GM18858 (cell line): Measurements from ENCODE around the gene SERPINA5.
"Not testable (repeated sequence)": the region's sequence is repeated elsewhere in the genome, so short reads cannot be mapped to it uniquely, and the experiment has no call there.

Experiments used
- ATAC-seq: cut with Tn5 transposase; IDR thresholded peaks from one replicate; pipeline ENCODE4 v1.9.1; 2021; ENCODE audit not compliant: unreplicated experiment

The SERPINA5 gene

DNA sequence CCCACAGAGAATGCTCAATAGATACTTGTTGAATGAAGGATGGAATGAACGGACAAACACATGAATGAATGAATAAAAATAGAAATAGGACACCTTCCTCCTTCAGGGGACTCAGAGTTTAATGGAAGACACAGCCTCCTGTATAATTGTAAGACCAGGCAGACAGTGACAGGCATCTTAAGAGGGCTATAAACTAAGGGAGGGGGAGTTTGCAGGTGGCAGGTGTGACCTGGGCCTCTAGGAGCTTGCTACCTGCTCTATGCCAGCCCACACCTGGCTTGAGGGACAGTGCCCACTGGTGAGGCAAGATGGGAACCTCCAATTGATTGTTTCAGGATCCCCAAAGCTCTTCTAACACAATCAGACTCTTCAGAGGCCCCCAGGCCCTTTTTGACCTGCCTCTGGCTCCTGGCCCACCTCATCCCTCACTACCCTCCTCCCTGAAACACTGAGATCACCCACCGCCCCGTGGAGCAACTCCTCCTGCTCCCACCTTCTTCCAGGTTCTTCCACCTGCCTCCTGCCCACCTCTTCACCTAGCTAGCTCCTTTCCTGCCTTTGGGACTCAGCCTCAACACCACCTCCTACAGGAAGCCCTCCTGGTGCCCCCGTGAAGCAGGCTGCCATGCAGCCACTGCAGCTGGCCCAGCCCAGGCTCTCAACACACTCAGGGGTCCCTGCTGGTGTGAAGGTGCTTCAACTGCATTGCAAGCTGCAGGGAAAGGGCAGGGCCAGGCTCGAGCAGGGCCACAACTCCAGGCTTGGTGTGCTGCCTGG, 40.3 kb downstream of the SERPINA5 start:
- ATAC-seq, result no peak

DNA sequence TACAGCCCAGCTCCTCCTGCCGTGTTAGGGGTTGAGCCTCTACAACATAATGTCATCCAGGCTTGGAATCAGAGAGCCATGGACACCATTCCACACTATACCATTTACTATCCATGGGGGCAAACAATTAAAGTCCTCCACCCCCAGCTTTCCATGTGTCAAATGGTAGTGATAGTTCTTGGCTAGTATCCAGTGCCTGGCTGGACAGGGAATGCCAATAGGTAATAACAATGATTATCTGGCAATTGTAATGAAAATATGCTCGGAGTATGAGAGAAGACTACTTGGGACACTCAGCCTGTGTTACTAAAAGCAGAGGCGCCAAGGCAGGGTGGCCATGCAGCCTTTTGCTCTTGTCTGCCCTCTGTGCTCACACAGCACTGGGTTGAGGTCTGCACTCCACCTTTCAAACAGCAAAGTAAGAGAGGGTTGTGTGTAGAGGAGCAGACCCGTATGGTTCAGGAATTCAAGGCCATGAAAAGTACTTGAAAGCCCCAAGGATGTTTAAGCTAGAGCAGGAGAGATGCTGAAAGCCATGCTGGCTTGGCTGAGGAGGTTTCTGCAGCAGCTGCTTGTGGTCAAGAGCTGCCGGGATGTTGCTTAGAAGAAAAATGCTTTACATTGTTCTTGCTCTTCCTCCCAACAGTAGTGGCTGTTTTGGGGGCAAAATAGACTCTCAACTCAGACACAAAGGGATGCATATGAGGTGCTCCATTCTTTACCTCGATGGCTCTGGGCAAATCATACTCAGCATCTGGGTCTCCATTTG, 41.6 kb downstream of the SERPINA5 start:
- ATAC-seq, result no peak

- no peak for ATAC-seq
These were observed 42.2 kb downstream of the SERPINA5 start for GRCh38 chr14:94623422-94623809.

- ATAC-seq, result no peak
These were observed 42.8 kb downstream of the SERPINA5 start for GRCh38 chr14:94623856-94624499.

DNA sequence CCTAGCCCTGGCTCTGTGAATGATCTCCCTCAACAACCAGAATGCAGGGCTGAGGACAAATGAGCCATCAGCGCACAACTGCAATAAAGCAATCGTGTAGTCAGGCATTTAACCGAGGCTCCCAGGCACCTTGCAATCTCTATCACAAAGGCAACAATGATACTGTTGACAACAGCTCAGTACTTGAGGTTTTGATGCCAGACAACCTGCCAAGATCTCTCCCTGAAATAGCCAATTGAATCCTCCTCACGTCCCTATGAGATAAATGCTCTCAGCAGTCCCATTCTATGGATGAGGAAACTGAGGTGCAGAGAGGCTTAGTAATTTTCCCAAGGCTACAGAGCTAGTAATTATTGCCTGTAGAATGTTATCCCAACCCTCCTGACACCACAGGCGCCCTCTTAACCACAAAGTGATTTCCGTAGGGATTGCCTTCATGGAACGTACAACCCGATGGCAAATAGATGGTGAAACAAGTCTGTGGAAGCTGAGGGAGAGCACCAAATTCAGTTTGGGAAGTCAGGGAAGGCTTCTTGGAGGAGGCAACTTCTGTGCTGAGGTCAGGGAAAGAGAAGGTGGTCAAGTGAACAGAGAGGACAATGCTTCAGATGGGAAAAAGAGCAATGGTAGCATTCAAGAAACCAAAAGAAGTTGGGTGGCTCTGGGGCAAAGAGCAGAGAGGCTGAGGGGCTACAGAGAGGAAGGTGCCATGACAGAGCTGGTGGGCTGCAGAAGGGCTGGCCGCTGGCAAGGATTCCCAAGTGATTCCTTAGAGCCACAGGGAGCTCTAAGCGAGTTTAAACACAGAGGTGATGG, 43.5 kb downstream of the SERPINA5 start:
- ATAC-seq, result no peak

- ATAC-seq, result no peak
These were observed 44.1 kb downstream of the SERPINA5 start for GRCh38 chr14:94625353-94625635.

DNA sequence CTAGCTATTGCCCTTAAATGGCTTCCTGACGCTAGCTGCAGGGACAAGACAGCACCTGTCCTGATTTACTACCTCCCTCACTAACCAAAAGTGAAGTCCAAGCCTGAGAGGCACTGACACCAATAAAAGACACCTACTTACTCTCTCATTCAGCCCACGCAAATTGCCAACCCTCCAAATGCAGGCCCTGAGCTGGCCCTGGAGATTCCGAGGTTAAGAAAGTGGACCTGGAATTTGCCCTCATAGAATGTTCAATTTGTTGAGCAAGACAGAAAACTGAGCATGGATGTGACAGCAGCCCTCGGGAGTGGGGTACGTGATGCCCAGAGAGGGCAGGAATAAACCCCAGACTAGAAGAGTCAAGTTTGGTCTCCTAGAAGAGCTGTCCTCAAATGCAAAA, 47.4 kb downstream of the SERPINA5 start:
- no peak for ATAC-seq

GRCh38 chr14:94630396-94630795, 49.2 kb downstream of the SERPINA5 start:
- ATAC-seq, result no peak

GRCh38 chr14:94631050-94631449, 49.8 kb downstream of the SERPINA5 start:
- ATAC-seq, result no peak

DNA sequence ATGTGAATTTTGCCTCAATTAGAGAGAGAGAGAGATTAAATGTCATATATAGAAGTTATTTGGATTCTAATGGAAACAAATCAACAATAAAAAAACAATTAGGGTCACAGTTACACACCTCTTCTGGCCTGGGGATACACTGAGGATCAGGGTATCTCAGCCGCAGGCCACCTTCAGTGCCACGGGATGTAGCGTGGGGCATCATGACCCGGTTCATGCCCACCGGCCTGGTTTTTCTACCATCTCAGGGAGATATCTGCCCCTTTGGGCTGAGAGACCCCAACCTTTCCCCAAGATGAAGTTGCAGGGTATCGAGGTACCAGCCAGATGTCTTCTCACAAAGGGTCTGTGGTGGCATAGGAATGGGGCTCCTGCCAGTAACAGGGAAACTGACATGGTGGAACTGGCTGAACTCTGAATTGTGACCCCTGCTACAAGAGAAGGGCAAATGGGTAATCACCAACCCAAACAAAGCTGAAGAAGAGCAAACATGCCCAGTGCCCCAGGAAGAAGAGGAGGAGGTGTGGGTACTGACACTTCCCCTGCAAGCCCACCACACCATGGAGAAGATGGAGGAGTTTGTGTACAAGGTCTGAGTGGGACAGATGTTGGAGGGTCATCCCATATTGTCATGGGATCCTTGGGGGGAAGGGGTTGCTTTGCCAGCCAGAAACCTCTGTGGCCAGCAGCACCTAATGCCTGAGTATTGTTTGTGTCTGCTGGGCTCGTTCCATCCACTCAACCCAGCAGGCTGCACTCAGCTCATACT, 50.5 kb downstream of the SERPINA5 start:
- ATAC-seq, result no peak

DNA sequence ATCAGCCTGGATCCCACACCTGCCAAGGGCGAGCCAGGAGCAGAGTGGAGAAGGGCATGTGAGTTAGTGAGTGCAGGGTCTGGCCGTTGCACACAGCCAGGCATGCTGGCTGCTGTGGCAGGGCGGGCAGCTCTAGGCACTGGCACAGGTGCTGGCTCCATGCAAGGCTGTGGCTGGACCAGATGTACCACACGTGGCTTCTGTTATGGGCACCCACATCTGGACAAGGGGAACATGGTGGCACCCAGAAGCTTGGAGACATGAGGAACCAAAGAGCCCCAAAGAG, 51.0 kb downstream of the SERPINA5 start:
- no peak for ATAC-seq

DNA sequence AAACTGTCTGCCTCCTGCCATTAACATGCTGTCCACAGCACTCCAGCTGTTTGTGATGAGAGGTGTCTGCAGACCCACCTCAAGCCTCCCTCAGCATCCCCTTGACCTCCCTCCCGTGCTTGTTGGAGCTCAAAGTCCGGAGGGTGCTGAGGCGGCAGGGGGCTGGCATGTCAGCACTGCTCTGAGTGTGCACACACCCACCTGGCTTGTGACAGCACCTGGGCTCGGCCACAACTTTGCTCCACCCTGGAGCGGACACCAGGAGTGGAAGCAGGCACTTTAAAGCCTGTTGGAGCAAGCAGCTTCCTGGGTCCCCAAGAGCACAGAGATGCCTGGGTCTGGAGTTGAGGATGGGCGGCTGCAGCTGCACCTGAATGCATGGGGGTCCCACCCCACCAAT, 51.9 kb downstream of the SERPINA5 start:
- ATAC-seq, result no peak

DNA sequence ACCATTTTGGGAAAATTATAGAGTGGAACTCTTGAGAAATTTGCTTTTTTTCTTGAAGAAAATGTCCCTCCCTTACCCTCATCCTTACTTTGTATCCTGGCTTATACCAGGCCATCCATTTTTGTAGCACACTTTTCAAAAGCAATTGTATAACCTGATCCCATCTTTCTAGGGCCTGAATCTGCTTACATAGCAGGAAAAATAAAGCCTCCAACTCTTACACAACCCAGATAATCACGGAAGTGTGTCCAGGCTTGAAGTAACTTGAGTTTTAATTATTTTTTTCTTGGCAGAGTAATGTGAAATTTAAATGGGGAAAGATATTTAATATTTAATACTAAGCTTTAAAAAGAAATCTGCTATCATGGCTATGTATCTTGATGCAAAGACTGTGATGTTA, 53.9 kb downstream of the SERPINA5 start:
- ATAC-seq, result no peak

GRCh38 chr14:94636744-94637412, 55.7 kb downstream of the SERPINA5 start:
- ATAC-seq, result no peak

GRCh38 chr14:94637814-94638213, 56.6 kb downstream of the SERPINA5 start:
- not testable (repeated sequence) for ATAC-seq

DNA sequence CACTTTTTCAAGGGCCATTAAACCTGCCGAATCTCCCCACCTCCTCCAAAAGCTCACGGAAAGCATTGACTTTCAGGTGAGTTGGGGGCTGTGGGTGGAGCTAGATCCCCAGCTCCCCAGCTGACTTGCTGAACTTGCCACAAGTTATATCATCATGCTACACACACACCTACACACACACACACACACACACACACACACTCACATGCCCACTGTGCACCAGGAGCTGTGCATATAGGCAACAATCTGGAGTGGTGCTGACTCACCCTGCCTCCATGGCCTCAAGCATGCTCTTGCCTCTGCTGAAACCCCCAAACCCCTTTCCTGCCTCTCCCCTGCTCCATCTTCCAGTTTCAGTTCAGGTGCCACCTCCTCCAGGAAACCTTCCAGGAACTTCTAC, 57.1 kb downstream of the SERPINA5 start:
- ATAC-seq, result no peak

DNA sequence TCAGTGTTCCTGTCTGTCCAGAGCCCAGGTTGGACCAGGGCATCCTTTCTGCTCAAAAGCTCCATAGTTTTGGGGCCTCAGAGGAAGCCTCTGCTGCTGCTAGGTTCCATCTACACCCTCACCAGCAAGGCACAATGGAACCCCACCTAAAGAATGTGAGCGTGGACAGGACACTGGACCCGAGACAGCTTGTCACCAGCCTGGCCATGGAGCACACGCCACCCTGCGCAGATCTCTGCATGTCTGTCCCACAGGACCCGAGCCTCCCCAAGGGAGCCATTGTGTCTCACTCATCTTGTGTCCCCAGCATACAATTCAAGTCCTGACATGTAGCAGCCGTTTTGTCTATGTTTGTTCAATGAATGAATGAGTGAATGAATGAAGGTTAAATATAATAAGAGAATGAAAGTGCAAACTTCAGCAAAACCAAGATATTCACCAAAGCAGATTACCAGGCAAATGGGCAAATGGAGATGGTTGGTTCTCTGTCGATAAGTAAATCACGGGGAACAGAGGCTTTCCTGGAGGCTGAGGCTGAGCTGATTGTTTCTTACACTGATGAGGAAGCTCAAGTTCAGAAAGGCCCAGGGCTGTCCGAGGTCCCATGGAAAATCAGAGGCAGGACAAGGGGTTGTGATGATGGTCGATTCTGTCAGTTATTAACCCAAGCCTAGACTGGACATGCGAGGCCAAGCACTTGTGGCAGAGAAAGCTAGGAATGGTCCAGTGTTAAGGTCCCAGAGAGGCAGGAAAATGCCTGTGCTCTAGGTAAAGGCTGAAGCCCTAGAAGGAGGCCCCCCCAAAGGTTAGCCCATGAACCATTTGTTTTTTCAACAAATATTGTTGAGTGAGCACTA, 58.0 kb downstream of the SERPINA5 start:
- no peak for ATAC-seq

DNA sequence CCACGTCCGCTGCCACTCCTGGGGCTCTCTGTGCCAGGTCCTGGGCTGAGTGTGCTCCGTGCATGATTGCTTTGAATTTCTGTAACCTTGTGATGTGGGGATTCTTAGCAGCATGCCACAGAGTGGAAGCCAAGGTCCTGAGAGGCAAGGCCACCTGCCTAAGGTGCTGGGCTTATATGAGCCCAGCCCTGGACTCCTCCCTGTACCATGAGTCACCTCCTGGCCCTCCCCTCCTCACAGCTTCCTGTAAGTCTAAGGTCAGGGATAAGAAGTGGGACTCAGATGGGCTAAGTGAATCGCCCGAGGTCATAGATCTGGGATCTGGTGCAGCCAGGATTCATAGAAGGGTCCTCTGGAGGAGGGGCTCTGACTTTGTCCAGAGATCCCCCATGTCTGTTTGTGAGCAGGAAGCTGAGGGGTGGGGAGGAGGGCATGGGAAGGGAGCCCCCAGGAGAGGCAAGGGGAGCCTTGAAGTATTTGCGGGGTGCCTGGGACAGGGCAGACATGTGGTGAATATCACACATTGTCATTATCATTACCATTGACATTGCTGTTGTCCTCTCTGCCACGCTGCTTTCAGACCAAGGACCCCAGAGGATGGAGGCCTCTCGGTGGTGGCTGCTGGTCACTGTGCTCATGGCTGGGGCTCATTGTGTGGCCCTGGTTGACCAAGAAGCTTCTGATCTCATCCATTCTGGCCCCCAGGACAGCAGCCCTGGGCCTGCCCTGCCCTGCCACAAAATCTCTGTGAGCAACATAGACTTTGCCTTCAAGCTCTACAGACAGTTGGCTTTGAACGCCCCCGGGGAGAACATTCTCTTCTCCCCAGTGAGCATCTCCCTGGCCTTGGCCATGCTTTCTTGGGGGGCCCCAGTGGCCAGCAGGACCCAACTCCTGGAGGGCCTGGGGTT, 59.8 kb downstream of the SERPINA5 start:
- ATAC-seq, result no peak

DNA sequence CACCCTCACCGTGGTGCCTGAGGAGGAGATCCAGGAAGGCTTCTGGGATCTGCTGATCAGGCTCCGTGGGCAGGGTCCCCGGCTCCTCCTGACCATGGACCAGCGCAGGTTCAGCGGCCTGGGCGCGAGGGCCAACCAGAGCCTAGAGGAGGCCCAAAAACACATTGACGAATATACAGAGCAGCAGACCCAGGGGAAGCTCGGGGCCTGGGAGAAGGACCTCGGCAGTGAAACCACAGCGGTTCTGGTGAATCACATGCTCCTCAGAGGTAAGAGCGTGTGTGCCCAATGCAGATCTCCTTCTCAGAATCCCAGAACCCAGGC, 60.4 kb downstream of the SERPINA5 start:
- ATAC-seq, result no peak
